ENCODE results near the gene MZB1. TPM values are rescaled to one million over a fixed set of nuclear protein-coding genes. Genes with fewer than 3 reads are reported as not detected.
A peak's percentile ranks its signal among the peaks of the same experiment; 100 is the strongest.

MZB1 gene
- total RNA-seq, 6 donors from 2014 or later: 1.5 to 30.7 (median 15.5) TPM

DNA sequence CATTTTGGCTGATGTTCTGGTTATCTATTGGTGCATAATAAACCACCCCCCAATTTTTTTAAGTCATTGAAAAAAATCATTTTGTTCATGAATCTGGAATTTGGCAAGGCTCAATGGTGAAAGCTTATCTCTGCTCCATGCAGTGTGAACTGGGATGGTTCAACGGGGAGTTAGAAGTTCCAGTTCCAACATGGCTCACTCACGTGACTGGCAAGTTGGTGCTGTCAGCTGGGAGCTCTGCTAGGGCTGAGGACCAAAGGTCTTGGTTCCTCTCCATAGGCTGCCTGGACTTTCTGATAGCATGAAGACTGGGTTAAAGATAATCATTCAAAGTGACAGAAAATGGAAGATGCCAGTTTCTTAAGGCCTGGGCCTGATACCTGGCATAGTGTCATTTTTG, 17.2 kb upstream of the MZB1 start:
- no peaks in the 10 kb centered on the region for H3K9me3 ChIP-seq
- DNase-seq: no peak
- no peak overlapping the region for H3K27ac ChIP-seq
- ATAC-seq (ENCODE audit: low FRiP score in 2 of 2): no peak
- peaks cover 13 to 18% (median 15%) of the 10 kb centered on the region in 4 donors for H3K4me1 ChIP-seq
- peaks cover 0 to 5% (median 0%) of the 10 kb centered on the region in 4 donors for H3K36me3 ChIP-seq
- H3K27me3 ChIP-seq: no peaks in the 10 kb centered on the region
- H3K4me3 ChIP-seq: no peak overlapping the region
- TF ChIP-seq POLR2AphosphoS5 (IDR thresholded peaks at IDR 0.05): no peak
- no peak for TF ChIP-seq POLR2A (IDR thresholded peaks at IDR 0.05)
- TF ChIP-seq, protein P1, sequence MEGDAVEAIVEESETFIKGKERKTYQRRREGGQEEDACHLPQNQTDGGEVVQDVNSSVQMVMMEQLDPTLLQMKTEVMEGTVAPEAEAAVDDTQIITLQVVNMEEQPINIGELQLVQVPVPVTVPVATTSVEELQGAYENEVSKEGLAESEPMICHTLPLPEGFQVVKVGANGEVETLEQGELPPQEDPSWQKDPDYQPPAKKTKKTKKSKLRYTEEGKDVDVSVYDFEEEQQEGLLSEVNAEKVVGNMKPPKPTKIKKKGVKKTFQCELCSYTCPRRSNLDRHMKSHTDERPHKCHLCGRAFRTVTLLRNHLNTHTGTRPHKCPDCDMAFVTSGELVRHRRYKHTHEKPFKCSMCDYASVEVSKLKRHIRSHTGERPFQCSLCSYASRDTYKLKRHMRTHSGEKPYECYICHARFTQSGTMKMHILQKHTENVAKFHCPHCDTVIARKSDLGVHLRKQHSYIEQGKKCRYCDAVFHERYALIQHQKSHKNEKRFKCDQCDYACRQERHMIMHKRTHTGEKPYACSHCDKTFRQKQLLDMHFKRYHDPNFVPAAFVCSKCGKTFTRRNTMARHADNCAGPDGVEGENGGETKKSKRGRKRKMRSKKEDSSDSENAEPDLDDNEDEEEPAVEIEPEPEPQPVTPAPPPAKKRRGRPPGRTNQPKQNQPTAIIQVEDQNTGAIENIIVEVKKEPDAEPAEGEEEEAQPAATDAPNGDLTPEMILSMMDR (IDR thresholded peaks at IDR 0.05): no peak
- no peak for TF ChIP-seq EP300 (IDR thresholded peaks at IDR 0.05)
- 72 to 97% methylated on average over 2 of the region's 2 CpGs for WGBS, 2 donors

DNA sequence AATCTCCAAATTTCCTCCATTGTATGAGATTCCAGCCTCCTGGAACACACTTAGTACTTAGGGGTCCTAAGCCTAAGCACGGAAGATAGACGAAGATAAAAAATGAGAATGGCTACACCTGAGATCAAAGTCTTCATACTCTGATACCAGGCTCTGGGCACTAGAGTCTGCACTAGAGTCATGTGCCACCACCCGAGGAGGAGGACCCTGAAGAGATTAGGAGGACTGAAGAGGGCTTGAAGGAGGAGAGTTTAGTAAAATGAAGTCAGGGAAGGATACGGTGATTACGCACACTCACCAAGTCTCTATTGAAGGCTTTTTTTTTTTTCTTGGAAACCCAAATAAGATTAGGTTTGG, 14.7 kb upstream of the MZB1 start:
- Histone ChIP-seq H3K36me3 (no peaks in the 10 kb centered on the region), H3K9me3 (no peaks in the 10 kb centered on the region), H3K4me1 (peaks cover 13 to 18% (median 15%) of the 10 kb centered on the region in 4 donors), H3K27me3 (no peaks in the 10 kb centered on the region), H3K4me3 (peak overlapping the region in 3 of 4 donors; percentile 51 to 62 (median 61)), H3K27ac (peak overlapping the region; percentile 86 to 95 (median 89))
- ATAC-seq (ENCODE audit: low FRiP score in 2 of 2) (no peak), DNase-seq (no peak)
- WGBS, 2 donors: 54 to 55% methylated on average over 5 of the region's 5 CpGs
- TF ChIP-seq POLR2A (IDR thresholded peaks at IDR 0.05) (no peak), POLR2AphosphoS5 (IDR thresholded peaks at IDR 0.05) (no peak), EP300 (IDR thresholded peaks at IDR 0.05) (no peak)
- TF ChIP-seq, protein P1 (IDR thresholded peaks at IDR 0.05): no peak

DNA sequence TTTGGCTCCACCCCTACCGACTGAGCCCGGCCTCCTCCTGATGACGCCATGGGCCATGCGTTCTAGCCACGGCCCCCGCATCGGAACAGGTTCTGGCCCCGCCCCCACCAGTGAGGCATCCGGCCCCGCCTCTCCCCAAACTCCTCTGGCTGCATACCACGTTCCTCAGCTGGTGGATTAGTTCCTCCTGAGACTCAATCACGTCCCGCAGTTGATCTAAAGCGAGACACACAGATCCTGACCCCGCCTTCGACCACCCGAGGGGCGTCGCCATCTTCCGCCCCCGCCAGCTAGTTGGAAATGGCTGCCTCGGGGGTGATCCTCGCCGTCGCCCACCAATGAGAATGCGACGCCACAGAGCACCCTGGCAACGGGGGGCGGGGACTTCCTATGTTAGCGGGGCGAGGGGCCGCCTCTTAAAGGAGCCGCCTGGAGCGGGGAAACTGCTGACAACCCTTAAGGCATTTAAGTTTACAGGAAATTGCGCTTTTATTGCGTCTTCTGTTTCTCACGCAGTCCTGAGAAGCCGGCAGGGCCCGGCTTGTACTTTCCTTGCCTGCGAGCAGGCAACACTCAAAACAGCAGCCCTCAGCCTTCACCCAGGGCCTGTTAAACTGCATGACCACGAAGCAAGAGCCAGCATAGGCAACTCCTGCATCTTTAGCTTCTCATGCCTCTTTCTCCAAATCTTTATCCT, 14.2 kb upstream of the MZB1 start, which contains the start of gene SPATA24:
TSS of gene SPATA24 (minus strand) at position 303 of the 697 bp plus-strand sequence. CDS start at position 274, 29 bp downstream.
- H3K4me3 ChIP-seq: peak within 1 kb of the TSS; percentile 25 to 62 (median 56)
- H3K4me1 ChIP-seq: peaks cover 13 to 18% (median 15%) of the 10 kb centered on the region in 4 donors
- H3K27me3 ChIP-seq: no peaks in the 10 kb centered on the region
- H3K36me3 ChIP-seq: no peaks in the 10 kb centered on the region
- 0 to 1% methylated on average over 20 to 41 of the region's 41 CpGs for WGBS, 2 donors
- H3K27ac ChIP-seq: peak within 1 kb of the TSS; percentile 86 to 95 (median 89)
- TF ChIP-seq, protein P1 (IDR thresholded peaks at IDR 0.05): peak in 1 of 6 experiments; percentile 7
- no peak for TF ChIP-seq EP300 (IDR thresholded peaks at IDR 0.05)
- TF ChIP-seq POLR2AphosphoS5 (IDR thresholded peaks at IDR 0.05): peak; percentile 43 to 71
- TF ChIP-seq POLR2A (IDR thresholded peaks at IDR 0.05): peak in 1 of 4 donors; percentile 51
- no peaks in the 10 kb centered on the region for H3K9me3 ChIP-seq
- peak; percentile 97 to 99 for DNase-seq
- peak; percentile 96 to 98 for ATAC-seq (ENCODE audit: low FRiP score in 2 of 2)

DNA sequence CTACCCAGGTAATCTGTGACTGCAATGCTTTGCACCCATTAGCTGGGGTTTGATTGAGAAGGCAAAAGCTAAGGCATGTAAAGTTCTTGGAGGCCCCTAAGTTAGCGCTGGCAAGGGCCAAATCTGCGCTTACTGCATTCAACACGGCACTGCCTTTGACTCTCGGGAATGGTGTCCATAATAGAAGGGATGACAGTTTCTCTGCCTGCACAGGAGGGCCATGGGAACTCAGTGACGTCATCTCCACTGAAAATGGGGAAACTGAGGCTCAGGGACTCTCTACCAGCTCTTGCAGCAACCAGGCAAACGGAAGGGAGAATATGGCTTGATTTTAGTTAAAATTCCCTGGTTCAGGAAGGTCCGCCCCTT, 13.7 kb upstream of the MZB1 start:
- no peak for ATAC-seq (ENCODE audit: low FRiP score in 2 of 2)
- peak overlapping the region; percentile 86 to 95 (median 89) for H3K27ac ChIP-seq

More for the DNA sequence above, 13.7 kb upstream of the MZB1 start:
- no peak for TF ChIP-seq EP300 (IDR thresholded peaks at IDR 0.05)
- TF ChIP-seq, protein P1 (IDR thresholded peaks at IDR 0.05): no peak
- no peak for TF ChIP-seq POLR2AphosphoS5 (IDR thresholded peaks at IDR 0.05)
- no peak for TF ChIP-seq POLR2A (IDR thresholded peaks at IDR 0.05)
- no peak for DNase-seq
- Histone ChIP-seq H3K4me3 (peak overlapping the region; percentile 18 to 62 (median 56)), H3K27me3 (no peaks in the 10 kb centered on the region), H3K9me3 (no peaks in the 10 kb centered on the region), H3K36me3 (no peaks in the 10 kb centered on the region), H3K4me1 (peaks cover 13 to 18% (median 15%) of the 10 kb centered on the region in 4 donors)
- 22% methylated on average over 7 of the region's 7 CpGs for WGBS, 2 donors
